Stimulated activated CD4-positive, alpha-beta T cell treated with anti-CD3 and anti-CD28 coated beads, Interleukin-4, amount 100 ng/mL, for 4 hours (primary cell): ENCODE results near the gene DNTTIP2.
"Not testable (repeated sequence)": the region's sequence is repeated elsewhere in the genome, so short reads cannot be mapped to it uniquely, and the experiment has no call there.

Experiments used
- DNase-seq, 2 experiments: peaks; one replicate each; pipeline ENCODE4 v3.0.0-alpha.2; 2020

Gene DNTTIP2

GRCh38 chr1:93878889-93879586 is at the start of gene DNTTIP2:
Gene DNTTIP2, minus strand, starts transcription at chr1:93879206. Its CDS starts 58 bp downstream, at chr1:93879148.
- DNase-seq, result peak; percentile 83 to 87

GRCh38 chr1:93925206-93925605 is 46.2 kb upstream of the DNTTIP2 start:
- DNase-seq, result no peak

- DNase-seq, result no peak
These were observed 40.8 kb upstream of the DNTTIP2 start for GRCh38 chr1:93919780-93920179.

GRCh38 chr1:93917302-93917701 is 38.3 kb upstream of the DNTTIP2 start:
- DNase-seq, result no peak

- not testable (repeated sequence) for DNase-seq
These were observed 31.9 kb upstream of the DNTTIP2 start for GRCh38 chr1:93910880-93911279.

GRCh38 chr1:93910305-93910704 is 31.3 kb upstream of the DNTTIP2 start:
- no peak for DNase-seq

GRCh38 chr1:93909146-93910050 is 30.4 kb upstream of the DNTTIP2 start, which contains the start of gene GCLM:
Gene GCLM, minus strand, starts transcription at chr1:93909430. Its CDS starts 267 bp downstream, at chr1:93909163.
- DNase-seq, result peak; percentile 92 to 93

- DNase-seq, result peak; percentile 38 to 47
These were observed 29.6 kb upstream of the DNTTIP2 start for GRCh38 chr1:93908394-93909145.

- DNase-seq, result no peak
These were observed 28.7 kb upstream of the DNTTIP2 start for GRCh38 chr1:93907718-93908117.

- no peak for DNase-seq
These were observed 27.5 kb upstream of the DNTTIP2 start for GRCh38 chr1:93906480-93906879.

- DNase-seq, result no peak
These were observed 26.7 kb upstream of the DNTTIP2 start for GRCh38 chr1:93905734-93906133.

- no peak for DNase-seq
These were observed 26.0 kb upstream of the DNTTIP2 start for GRCh38 chr1:93905051-93905450.

- DNase-seq, result no peak
These were observed 25.2 kb upstream of the DNTTIP2 start for GRCh38 chr1:93904228-93904627.

GRCh38 chr1:93900723-93901504 is 21.9 kb upstream of the DNTTIP2 start:
- no peak for DNase-seq

- no peak for DNase-seq
These were observed 20.7 kb upstream of the DNTTIP2 start for GRCh38 chr1:93899543-93900207.

- DNase-seq, result no peak
These were observed 9.9 kb upstream of the DNTTIP2 start for GRCh38 chr1:93888900-93889299.

GRCh38 chr1:93882269-93882668 is 3.3 kb upstream of the DNTTIP2 start:
- no peak for DNase-seq

GRCh38 chr1:93880731-93881130 is 1.7 kb upstream of the DNTTIP2 start:
- DNase-seq, result no peak

GRCh38 chr1:93878501-93878888 is 511 bp downstream of the DNTTIP2 start:
- DNase-seq, result peak; percentile 49 to 72

- DNase-seq, result no peak
These were observed 1.5 kb downstream of the DNTTIP2 start for GRCh38 chr1:93877529-93877928.

GRCh38 chr1:93876244-93876643 is 2.8 kb downstream of the DNTTIP2 start:
- DNase-seq, result no peak
